Activated CD8-positive, alpha-beta memory T cell treated with anti-CD3 and anti-CD28 coated beads for 36 hours (primary cell): ENCODE data around the gene PTPN1. TPM values are rescaled to one million over a fixed set of nuclear protein-coding genes. Genes with fewer than 3 reads are reported as not detected.
"Not testable (repeated sequence)": the region's sequence is repeated elsewhere in the genome, so short reads cannot be mapped to it uniquely, and the experiment has no call there.

Experiments
- CTCF ChIA-PET: fragments of 350-600 bp; sonication (Branson Sonifier 250); formaldehyde crosslinking; loops from one replicate; lab custom pipeline; 2021; ENCODE audit warnings: antibody characterized with exemption; lab: Charles Lee
- POLR2A ChIA-PET: fragments of 350-600 bp; sonication (Branson Sonifier 250); formaldehyde crosslinking; loops from one replicate; lab custom pipeline; 2021; ENCODE audit warnings: antibody characterized with exemption; lab: Charles Lee
- total RNA-seq, 2 experiments: library from RNA; stranded (reverse); gene quantifications; one replicate each; pipeline ENCODE4 v1.2.3, GENCODE V29; 2021

Gene PTPN1
- total RNA-seq, 2 experiments from 2014 or later: 67.9 to 70.5 TPM

DNA sequence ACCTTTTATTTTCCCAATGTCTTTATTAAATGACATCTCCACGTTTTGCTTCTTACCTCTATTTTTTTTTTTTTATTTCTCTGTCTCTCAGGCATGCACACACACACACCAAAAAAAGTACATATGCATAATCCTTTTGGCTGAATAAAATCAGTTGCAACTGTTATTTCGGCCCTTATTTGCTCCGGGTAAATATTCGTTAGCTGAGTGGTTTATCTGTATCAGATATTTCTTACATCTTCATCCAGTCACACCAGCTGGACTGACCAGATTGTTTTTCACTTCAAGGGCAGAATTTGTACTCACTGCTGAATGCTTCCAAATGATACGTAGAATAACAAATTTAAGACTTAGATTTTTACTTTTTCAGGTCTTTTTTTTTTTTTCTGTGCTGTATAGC, 45.5 kb downstream of the PTPN1 start:
- CTCF ChIA-PET: no interaction called here
- POLR2A ChIA-PET: interaction anchor here (0.6 kb wide), 1 partner anchor 34 kb away, joined by 3 read pairs; no protein-coding TSS in a partner anchor

DNA sequence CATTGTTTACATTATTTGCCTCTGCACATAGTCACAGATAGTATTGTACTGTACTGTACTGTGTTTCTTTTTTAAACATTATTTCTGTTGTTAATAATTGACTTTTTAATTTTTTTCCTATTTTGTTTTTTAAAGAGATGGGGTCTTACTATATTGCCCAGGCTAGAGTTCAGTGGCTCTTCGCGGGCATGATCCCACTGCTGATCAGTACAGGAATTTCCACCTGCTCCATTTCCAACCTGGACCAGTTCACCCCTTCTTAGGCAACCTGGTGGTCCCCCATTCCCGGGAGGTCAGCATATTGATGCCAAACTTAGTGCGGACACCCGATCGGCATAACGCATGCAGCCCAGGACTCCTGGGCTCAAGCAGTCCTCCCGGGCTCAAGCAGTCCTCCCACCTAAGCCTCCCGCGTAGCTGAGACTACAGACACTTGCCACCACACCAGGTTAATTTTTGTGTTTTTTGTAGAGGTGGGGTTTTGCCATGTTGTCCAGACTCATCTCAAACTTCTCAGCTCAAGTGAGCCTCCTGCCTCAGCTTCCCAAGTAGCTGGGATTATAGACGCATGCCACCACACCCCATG, 47.5 kb downstream of the PTPN1 start:
- ChIA-PET POLR2A (interaction anchor here (0.7 kb wide), 1 partner anchor 57 kb away, joined by 3 read pairs; no protein-coding TSS in a partner anchor), CTCF (interaction anchor here (1.1 kb wide), 1 partner anchor 11 kb away, joined by 4 read pairs; no protein-coding TSS in a partner anchor)

DNA sequence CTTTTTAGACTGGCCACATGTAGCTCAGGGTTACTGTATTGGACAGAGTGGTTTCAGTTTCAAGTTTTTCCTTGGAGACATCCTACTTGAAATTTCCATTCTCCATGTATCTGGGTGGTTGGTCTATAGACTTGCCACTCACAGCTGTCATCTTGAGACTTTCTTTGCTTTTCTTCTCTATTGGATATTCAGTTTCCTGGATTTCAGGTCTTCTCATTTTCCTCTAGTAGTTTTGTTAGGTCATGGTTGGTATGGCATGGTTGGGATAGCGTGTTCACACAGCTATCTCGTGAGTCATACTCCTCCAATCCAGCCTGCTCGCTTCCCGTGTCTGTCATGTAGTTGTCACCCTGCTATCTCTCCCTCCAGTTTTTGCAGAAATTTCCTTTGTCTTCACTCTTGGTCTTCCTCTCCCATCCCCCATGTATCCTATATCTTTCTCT, 48.3 kb downstream of the PTPN1 start:
- POLR2A ChIA-PET: interaction anchor here (0.7 kb wide), 1 partner anchor 58 kb away, joined by 3 read pairs; no protein-coding TSS in a partner anchor
- CTCF ChIA-PET: no interaction called here

DNA sequence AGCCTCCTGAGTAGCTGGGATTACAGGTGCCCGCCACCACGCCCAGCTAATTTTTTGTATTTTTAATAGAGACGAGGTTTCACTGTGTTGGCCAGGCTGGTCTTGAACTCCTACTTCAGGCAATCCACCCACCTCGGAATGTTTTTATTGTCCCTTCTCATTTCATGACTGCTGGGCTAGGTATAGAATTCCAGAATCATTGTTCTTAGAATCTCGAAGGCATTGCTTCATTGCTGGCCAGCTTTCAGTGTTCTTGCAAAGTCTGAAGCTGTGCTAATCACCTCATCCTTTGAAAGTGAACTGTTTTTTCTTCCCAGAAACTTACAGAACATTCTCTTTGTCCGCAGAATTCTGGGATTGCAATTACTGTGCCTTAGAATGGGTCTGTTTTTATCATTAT, 49.0 kb downstream of the PTPN1 start:
- ChIA-PET POLR2A (no interaction called here), CTCF (interaction anchor here (0.7 kb wide), 2 partner anchors 10 to 34 kb away, joined by 3 read pairs; no protein-coding TSS in a partner anchor)

DNA sequence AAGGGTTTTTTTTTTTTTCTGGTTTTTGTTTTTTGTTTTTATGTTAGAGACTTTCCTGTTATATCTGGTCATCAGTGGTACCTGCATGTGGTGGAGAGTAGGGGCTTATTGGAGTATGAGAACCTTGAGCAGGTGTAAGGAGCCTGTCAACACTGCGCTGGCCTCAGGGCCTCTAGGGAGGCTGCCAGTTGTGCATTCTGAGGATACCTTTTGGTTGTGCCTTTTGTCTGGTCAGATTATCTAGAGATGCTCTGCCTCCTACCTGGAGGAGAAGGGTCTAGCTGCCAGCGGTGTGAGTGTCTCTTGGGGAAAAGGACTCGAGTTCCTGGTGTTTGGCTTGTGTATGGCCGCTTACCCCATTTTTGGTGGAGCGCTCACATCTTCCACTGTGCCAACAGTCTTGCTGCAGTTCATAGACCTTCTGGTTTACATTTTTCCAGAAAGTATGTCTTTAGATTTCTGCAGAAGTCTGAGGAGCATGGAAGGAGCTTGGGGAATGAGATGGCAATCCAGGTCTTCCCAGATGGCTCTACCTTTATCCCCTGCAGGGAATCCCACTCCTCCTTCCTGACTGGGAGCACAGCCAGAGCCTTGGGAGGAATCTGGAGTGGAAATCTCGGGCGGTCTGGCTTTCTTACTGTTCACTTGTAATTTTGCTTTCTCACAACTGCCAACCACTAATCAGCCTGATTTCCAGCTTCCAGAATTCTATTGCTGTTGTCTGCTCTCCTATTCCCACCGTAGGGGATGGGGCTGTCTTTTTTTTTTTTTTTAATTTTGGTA, 49.9 kb downstream of the PTPN1 start:
- POLR2A ChIA-PET: no interaction called here
- CTCF ChIA-PET: interaction anchor here (0.7 kb wide), 2 partner anchors 10 to 35 kb away, joined by 3 read pairs; no protein-coding TSS in a partner anchor

DNA sequence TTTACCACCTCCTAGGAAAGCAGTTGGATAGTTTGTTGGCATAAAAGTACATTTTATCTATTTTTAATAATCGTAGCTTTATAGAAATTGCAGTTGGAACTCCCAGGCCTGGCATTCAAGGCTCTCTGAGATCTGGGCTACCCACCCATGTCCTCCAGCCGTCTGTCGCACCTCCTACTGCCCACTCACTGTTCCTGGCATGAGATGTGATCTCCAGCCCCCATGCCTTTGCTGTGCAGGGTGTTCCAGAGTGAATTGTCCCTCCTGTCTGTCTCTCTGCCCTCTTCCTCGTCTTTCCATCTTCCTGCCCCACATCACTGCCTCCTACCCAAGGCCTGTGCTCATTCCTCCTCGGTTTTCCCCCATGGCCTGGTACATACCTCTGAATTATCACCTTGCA, 50.7 kb downstream of the PTPN1 start:
- ChIA-PET CTCF (interaction anchor here (0.9 to 2.4 kb wide), 9 partner anchors 9 to 73 kb away, joined by 3 to 10 read pairs (median 4); partner anchors contain the start of gene PTPN1), POLR2A (interaction anchor here (1.0 to 1.7 kb wide), 10 partner anchors 9 to 77 kb away, joined by 3 to 10 read pairs (median 6); partner anchors contain the start of gene PTPN1)

DNA sequence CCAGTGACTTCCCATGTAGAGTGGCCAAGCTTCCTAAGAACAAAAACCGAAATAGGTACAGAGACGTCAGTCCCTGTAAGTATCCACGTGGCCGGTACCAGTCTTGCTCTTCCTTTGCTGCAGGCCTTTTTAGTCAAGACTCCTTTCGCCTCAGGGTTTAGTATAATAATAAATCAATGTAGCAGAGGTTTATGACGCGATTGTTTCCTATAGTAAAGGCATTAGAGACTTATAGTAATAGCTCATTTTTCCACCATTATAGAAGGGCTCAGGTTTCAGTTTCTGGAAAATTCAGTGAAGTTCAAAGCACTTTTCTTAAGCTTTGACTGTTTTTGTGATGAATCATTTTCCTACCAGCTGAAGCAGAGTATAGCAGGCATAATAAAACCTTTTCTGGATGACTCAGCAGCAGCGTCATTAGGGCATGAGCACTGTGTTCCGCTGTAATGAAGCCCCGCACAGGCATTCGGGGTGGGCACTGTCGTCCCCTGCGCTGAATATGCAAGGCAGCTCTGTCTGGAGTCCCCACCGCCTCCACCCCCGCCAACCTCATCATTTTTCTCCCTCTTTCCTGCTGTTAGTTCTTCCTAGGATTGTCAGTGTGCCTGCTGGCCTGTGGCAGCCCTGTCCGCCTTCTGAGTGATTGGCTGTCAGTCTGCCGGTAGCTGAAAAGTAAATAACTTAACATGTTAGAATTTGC, 51.3 kb downstream of the PTPN1 start:
- ChIA-PET CTCF (interaction anchor here (0.8 to 2.4 kb wide), 11 partner anchors 9 to 177 kb away, joined by 3 to 10 read pairs (median 4); partner anchors contain the start of gene PTPN1), POLR2A (interaction anchor here (0.5 to 1.7 kb wide), 12 partner anchors 9 to 611 kb away, joined by 3 to 10 read pairs (median 5); partner anchors contain the start of gene PTPN1)

DNA sequence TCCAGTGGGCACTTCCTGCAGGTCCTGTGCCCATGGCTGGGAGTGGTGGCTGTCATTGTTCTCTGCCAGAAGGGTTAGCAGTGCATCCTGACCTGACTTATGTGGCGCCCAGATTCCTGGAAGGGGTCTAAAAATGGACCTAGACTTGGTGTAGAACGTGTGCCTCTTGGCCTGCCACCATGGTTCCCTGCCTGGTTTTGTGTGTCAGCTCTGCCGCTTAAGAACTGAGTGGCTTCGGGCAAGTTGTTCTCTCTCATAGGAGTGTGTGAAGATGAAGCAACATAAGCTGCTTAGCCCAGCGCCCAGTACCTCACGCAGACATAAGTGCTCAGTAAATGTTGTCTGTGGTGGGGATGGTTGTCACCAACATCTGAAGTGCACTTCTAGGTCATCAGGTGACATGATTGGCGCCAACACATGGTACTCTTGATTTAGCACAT, 52.1 kb downstream of the PTPN1 start:
- ChIA-PET POLR2A (interaction anchor here (0.5 to 1.7 kb wide), 10 partner anchors 8 to 612 kb away, joined by 3 to 10 read pairs (median 6); partner anchors contain the start of gene PTPN1), CTCF (interaction anchor here (0.8 to 2.4 kb wide), 9 partner anchors 8 to 176 kb away, joined by 3 to 10 read pairs (median 4); partner anchors contain the start of gene PTPN1)

DNA sequence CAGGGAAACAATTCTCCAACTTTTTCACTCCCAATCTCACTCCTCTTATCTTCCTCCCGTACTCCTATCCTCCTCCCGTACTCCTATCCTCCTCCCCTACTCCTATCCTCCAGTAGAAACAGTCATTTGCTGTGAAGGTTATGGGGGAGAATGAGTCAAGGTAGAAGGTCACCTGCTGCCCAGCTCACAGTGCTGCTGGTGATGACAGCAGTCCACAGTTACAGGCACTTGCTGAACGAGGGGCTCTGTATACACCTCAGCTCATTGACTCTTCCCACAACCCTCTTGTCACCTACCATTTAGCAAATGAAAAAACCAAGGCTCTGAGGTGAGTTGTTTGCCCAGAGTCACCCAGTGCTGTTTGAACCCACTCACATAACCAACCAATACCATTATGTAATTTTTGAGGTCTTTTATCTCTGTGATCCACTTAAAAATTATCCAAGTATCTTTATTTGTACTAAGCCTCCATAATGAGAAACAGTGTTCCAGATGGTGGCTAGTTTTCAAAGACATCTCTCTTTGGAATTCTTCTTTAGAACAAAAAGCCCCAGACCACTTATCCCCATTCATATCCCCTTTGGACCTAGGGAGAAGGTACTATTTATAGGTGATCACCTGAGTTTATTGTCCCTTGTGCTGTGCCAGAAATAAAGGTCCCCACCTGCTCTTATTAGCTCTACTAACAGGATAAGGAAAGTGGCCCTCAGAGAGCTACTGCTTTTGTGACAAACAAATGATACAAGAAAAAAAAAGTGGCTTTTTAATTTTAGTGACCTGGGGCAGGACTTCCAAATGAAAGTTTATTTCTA, 53.2 kb downstream of the PTPN1 start:
- ChIA-PET CTCF (interaction anchor here (1.5 kb wide), 1 partner anchor 13 kb away, joined by 4 read pairs; no protein-coding TSS in a partner anchor), POLR2A (interaction anchor here (0.7 kb wide), 1 partner anchor 12 kb away, joined by 7 read pairs; no protein-coding TSS in a partner anchor)

DNA sequence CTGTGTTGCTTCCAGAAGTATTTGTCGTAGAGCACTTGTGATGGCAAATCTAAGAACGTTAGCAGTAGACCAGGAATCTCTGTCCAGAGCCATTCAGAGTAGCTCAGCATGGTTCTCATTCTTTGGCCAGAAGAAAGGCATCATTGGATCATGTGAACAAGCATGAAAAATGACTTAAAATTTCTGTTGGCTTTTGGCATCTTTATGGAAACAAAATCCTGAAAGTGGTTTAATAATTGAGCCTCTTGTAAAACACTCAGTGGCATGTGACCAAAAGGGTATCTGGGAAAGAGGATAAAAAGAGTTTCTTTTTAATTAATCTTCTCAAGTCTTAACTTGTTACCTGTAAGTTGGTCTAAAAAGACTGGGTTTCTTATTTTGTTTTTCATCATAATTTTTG, 55.2 kb downstream of the PTPN1 start:
- ChIA-PET CTCF (interaction anchor here (0.8 to 1.1 kb wide), 2 partner anchors 23 to 48 kb away, joined by 3 read pairs; no protein-coding TSS in a partner anchor), POLR2A (interaction anchor here (0.5 kb wide), 1 partner anchor 55 kb away, joined by 3 read pairs; no protein-coding TSS in a partner anchor)

DNA sequence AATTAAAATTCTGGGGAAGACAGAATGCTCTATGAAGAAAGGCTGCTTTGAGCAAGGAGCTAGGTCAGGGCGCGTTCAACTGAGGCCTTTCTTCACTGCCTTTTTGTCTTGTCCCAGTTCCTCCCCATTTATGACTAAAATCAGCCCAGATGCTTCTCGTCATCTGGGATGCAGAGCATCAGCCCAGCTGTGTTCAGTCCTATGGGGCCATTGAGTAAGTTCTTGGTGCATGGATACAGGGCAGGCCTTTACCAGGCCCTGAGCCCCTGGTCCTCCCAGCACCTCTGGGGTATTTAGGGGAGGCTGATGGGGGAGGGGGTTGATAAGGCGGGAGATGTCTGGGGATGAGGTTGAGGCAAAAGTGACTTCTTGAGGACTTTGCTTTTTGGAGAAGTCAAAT, 55.7 kb downstream of the PTPN1 start:
- ChIA-PET CTCF (interaction anchor here (1.1 kb wide), 1 partner anchor 14 kb away, joined by 4 read pairs; no protein-coding TSS in a partner anchor), POLR2A (no interaction called here)

DNA sequence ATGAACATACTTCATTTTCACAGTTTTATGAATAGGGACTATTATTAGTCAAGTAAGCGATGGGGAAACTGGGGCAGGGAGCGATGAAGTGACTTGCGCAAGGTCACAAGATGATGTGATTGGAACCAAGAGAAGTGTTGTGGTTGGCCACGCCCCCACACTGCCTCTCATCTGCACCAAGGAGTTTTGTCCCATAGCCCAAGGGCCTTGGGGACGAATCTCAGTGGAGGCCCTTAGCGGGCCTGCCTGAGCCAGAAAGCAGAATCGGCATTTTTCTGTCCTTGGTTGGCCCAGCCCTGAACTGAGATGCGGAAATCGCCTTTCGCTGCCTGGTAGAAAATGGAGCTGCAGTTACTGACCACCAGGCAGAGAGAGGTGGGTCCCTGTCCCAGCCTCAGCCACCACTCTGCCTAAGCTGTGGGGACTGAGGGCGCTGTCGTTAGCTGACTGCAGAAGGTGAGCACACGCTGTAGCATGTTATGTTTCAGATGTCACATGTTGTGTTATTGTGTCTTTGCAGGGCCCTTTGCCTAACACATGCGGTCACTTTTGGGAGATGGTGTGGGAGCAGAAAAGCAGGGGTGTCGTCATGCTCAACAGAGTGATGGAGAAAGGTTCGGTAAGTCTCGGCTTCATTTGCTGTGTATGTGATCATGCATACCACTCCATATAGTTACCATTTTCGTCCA, 57.8 kb downstream of the PTPN1 start:
- CTCF ChIA-PET: interaction anchor here (1.2 kb wide), 1 partner anchor 11 kb away, joined by 4 read pairs; no protein-coding TSS in a partner anchor
- POLR2A ChIA-PET: no interaction called here

DNA sequence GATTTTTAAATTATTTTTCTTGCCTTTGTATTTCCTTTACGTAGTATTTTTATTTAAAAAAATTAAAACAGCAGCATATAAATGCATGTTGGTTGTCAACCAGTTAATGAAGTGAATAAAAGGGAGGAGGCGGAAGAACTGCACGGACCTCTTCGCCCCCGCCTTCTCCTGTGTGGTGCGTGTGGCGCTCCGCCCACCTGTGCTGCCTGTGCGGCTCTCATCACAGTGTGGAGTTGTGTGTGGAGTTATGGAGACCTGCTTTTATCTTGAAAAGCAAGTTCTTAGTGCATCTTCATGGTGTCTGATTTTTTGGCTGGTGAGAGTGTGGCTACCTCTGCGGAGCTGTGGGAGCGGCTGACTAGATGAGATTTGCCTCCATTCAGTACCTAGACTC, 58.4 kb downstream of the PTPN1 start:
- ChIA-PET POLR2A (no interaction called here), CTCF (interaction anchor here (1.2 kb wide), 1 partner anchor 12 kb away, joined by 4 read pairs; no protein-coding TSS in a partner anchor)

DNA sequence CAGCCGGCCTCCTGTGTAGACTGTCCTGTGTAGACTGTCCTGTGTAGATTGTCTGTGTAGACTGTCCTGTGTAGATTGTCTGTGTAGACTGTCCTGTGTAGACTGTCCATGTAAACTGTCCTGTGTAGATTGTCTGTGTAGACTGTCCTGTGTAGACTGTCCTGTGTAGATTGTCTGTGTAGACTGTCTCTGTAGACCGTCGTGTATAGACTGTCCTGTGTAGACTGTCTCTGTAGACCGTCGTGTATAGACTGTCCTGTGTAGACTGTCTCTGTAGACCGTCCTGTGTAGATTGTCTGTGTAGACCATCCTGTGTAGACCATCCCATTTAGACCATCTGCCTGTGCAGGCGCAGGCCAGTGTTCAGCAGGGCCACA, 59.3 kb downstream of the PTPN1 start:
- POLR2A ChIA-PET: not testable (repeated sequence)
- CTCF ChIA-PET: interaction anchor here (0.5 to 2.1 kb wide), 7 partner anchors 8 to 59 kb away, joined by 3 to 13 read pairs (median 5); partner anchors contain the start of gene PTPN1

DNA sequence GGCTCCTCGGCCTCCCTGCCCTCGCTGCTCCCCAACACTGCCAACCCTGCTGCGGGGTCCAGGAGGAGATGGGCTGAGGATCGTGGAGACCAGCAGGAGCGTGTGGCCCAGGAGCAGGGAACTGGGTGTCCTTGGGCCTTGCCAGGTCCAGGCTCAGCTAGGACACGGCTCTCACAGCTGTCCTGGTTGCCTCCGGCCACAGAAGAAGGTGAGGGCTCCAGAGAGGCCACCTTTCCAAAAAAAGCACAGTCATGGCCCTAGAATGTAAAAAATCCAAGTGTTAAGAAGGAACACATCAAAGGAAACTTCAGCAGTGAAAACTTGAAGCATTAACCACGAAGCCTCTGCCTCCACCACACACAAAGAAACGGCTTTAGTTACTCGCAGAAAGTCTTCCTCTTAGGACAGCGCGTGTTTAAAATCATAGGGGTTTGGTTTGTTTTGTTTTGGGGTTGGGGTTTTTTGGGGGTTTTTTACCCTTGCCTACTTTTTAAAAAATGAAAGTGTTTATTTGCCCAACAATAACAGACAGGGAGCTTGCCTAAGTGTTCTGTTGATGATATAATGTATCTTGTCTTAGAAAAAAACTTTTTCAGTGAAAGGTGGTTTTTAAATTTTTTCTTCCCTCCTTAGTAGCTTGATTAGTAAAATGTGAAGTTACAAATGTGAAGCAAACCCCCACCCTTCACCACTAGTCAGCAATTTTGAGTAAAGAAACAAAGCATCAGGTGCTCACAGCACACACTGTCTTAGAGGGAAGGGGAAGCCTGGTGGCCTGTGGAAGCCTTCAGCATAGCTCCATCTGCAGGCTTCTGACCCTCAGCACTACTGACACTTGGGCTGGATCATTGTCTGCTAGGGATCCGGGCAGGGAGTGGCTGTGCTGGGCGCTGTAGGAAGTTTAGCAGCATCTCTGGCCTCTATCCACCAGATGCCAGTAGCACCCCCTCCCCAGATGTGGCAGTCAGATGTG, 60.0 kb downstream of the PTPN1 start:
- CTCF ChIA-PET: interaction anchor here (0.5 to 2.1 kb wide), 19 partner anchors 8 to 102 kb away, joined by 3 to 13 read pairs (median 4); partner anchors contain the start of gene PTPN1
- POLR2A ChIA-PET: interaction anchor here (0.7 to 1.2 kb wide), 4 partner anchors 9 to 379 kb away, joined by 3 to 6 read pairs (median 4); no protein-coding TSS in a partner anchor

DNA sequence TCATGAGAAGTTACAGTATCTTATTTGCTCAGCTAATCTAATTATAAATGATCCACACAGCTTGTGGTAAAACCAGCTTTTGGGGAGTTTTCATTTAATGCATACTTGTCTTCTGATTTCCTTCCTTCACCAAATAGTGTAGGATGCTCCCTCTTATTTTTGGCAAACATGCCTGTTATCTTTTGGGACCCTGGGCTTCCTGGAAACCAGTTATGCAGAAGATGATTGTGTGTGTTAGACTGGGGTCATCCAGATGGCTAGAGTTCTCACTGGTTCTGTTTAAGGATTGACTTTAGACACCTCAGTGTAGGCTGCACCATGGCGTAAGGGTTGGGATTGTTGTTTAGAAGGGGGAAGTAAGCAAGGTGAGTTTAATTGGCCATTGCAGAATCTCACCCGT, 61.3 kb downstream of the PTPN1 start:
- ChIA-PET POLR2A (no interaction called here), CTCF (interaction anchor here (1.0 kb wide), 1 partner anchor 65 kb away, joined by 3 read pairs; no protein-coding TSS in a partner anchor)
